ENCODE results near the gene FBXW10B.
"Not testable (repeated sequence)": the region's sequence is repeated elsewhere in the genome, so short reads cannot be mapped to it uniquely, and the experiment has no call there.

DNA sequence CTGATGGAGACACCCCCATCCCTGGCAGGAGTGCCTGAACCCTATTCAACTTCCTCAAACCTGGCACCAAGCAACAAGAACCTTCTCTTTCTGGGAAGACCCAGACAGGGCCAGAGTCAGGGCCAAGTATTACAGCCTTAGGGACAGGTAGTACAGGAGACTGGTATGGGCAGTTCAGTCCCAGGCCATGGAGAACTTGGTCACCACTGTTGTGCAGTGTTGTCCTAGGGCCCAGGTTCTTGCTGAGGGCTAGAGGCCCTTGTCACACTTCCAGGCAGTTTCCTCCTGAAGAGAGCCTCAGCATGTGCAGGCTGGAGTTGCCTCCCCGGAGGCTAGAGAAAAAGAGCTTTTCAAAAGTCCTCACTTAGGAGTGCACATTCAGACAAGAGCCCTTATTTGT is 28.7 kb downstream of the FBXW10B start:
- TF ChIP-seq, protein P1, sequence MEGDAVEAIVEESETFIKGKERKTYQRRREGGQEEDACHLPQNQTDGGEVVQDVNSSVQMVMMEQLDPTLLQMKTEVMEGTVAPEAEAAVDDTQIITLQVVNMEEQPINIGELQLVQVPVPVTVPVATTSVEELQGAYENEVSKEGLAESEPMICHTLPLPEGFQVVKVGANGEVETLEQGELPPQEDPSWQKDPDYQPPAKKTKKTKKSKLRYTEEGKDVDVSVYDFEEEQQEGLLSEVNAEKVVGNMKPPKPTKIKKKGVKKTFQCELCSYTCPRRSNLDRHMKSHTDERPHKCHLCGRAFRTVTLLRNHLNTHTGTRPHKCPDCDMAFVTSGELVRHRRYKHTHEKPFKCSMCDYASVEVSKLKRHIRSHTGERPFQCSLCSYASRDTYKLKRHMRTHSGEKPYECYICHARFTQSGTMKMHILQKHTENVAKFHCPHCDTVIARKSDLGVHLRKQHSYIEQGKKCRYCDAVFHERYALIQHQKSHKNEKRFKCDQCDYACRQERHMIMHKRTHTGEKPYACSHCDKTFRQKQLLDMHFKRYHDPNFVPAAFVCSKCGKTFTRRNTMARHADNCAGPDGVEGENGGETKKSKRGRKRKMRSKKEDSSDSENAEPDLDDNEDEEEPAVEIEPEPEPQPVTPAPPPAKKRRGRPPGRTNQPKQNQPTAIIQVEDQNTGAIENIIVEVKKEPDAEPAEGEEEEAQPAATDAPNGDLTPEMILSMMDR (IDR thresholded peaks at IDR 0.05) = not testable (repeated sequence)
- not testable (repeated sequence) for TF ChIP-seq POLR2A (IDR thresholded peaks at IDR 0.05)

All from heart left ventricle (tissue), 13 donors.